DMS53 treated with DMSO at 0.1 percent for 48 hours (cell line): ENCODE measurements around the gene IGF2BP1.
"Not testable (repeated sequence)": the region's sequence is repeated elsewhere in the genome, so short reads cannot be mapped to it uniquely, and the experiment has no call there.

Experiments used
- DNase-seq: peaks from one replicate; lab custom pipeline; 2025; ENCODE audit not compliant: unreplicated experiment; lab: John Stamatoyannopoulos, UW

IGF2BP1 gene

DNA sequence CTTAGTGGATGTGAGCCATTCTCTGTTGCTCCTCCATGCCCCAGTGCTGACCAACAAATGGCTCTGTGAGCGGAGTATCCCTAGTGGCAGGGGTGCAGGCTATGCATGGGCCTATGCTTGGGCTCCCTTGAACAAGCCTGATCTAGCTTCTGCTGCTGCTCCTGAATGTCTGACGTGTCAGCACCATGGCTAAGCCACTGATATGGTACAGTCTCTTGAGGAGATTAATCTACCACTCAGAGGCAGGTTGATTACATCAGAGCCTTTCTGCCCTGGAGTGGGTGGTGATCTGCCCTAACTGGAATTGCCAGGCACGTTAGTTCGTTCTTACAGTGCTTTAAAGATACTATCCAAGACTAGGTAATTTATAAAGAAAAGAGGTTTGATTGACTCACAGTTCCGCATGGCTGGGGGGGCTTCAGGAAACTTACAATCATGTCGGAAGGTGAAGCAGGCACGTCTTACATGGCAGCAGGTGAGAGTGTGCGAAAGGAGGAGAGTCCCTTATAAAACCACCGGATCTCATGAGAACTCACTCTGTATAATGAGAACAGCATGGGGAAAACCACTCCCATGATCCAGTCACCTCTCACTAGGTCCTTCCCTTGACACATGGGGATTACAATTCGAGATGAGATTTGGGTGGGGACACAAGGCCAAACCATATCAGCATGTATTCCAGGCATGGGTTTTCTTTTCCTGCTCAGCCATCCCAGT lies 93.9 kb downstream of the IGF2BP1 start:
- no peak for DNase-seq

DNA sequence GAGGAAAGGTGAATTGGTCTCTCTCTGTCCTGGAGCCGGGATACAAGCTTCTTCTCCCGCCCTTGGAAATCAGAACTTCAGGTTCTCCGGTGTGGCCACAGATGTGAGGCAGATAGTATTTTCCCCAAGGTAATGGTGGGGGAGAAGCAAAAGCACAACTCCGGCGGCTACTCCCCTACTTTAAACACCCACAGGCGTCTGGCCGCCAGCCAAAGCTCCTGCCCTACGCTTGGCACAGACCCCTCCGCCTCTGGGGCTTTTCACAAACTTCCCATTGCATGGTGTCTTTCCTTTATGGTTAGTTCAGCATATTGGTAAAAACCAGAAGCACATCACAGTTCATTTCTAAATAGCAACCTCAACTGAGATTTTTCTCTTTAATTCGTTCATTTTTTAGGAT lies 95.9 kb downstream of the IGF2BP1 start:
- no peak for DNase-seq

DNA sequence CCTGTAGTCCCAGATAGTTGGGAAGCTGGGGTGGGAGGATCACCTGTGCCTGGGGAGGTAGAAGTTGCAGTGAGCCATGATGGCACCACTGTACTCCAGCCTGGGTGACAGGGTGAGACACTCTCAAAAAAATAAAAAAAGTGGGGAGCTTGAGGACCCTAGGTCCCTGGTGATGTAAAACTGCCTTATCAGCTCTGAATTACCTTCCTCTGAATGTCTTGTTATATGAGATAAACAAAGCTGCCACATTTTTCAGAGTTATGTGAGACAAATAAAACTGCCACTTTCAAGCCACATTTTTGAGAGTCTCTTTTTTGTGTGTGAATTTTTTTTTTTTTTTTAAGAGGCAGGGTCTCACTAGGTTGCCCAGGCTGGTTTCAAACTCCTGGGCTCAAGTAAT lies 103.4 kb downstream of the IGF2BP1 start:
- no peak for DNase-seq

DNA sequence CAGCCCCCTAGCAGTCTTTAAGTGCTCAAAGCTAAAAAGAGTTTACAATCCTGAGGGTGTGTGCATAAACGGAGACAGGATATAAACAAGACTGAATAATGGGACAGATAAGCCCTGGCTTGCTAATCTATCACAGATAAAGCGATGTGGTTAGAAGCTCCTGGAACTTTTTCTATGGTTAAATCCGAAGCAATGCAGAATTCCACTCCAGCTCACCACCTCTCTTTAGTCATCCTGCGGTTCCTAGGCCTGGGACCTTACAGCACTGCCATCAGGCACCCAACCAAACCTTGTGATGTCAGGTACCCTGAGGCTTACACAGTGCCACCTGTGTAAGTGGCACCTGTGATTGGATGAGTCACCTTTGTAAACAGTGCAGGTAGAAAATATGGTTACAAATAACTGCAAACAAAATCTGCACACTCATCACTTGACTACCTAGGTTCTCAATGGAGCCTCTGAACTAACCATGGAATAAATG lies 103.9 kb downstream of the IGF2BP1 start:
- peak; percentile 75 for DNase-seq

GRCh38 chr17:49103360-49103759 lies 106.2 kb downstream of the IGF2BP1 start:
- not testable (repeated sequence) for DNase-seq

GRCh38 chr17:49104511-49105074 lies 107.4 kb downstream of the IGF2BP1 start:
- DNase-seq, result no peak
